Neural cell (in vitro differentiated cells): ENCODE data around the gene MRPS6.

ENCODE experiments used
- EP300 ChIP-seq: fragments of 450-650 bp; conservative IDR thresholded peaks from 2 replicates; pipeline ENCODE4 v1.6.1; 2014; ENCODE audit warnings: antibody characterized with exemption, mild to moderate bottlenecking, moderate library complexity; ENCODE audit not compliant: poor library complexity, severe bottlenecking
- EZH2 ChIP-seq: fragments of 200-600, 300-800 bp; shearing (Covaris generic), sonication (generic); IDR thresholded peaks from 2 replicates; pipeline ENCODE4 v1.6.1; 2014; ENCODE audit warnings: antibody characterized with exemption, low read length, borderline replicate concordance, mild to moderate bottlenecking; ENCODE audit not compliant: insufficient read depth, poor library complexity, severe bottlenecking
- MXI1 ChIP-seq: fragments of 450-650 bp; conservative IDR thresholded peaks from 2 replicates; pipeline ENCODE4 v1.6.1; 2014; ENCODE audit warnings: antibody characterized with exemption, mild to moderate bottlenecking; ENCODE audit not compliant: poor library complexity, severe bottlenecking
- POLR2AphosphoS5 ChIP-seq: IDR thresholded peaks from 2 replicates; pipeline ENCODE4 v1.6.1; 2012
- RAD21 ChIP-seq: fragments of 450-650 bp; conservative IDR thresholded peaks from 2 replicates; pipeline ENCODE4 v1.6.1; 2014; ENCODE audit warnings: antibody characterized with exemption, mild to moderate bottlenecking, moderate library complexity
- SMC3 ChIP-seq: fragments of 450-650 bp; conservative IDR thresholded peaks from 2 replicates; pipeline ENCODE4 v1.6.1; 2014; ENCODE audit warnings: antibody characterized with exemption, mild to moderate bottlenecking, moderate library complexity; ENCODE audit not compliant: poor library complexity
- TAF1 ChIP-seq: IDR thresholded peaks from 2 replicates; pipeline ENCODE4 v1.6.1; 2012; ENCODE audit warnings: low read depth
- TF ChIP-seq, protein P1 (sequence below): fragments of 450-650 bp; IDR thresholded peaks from 2 replicates; pipeline ENCODE4 v1.5.1; 2014; ENCODE audit warnings: antibody characterized with exemption, mild to moderate bottlenecking, moderate library complexity; ENCODE audit not compliant: poor library complexity, severe bottlenecking
- TF ChIP-seq, protein P2 (sequence below): IDR thresholded peaks from 2 replicates; pipeline ENCODE4 v1.6.1; 2012; ENCODE audit warnings: borderline replicate concordance

DNA sequence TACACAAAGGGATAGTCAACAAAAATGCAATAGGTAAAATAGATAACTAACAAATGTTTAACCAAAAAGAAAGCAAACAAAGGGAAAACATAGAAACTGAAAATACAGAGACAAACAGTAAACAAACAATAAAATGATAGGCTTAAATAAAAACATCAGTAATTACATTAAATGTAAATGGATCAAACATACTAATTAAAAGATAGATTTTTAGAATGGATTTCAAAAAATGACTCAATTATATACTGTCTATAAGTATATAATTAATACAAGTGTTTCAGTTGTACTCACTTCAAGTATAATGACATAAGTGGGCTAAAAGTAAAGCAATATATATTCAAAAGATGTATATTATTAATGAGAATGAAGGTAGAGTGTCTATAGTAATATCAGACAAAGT lies 101.1 kb downstream of the MRPS6 start:
- TF ChIP-seq SMC3, result no peak
- no peak for TF ChIP-seq POLR2AphosphoS5
- no peak for TF ChIP-seq EZH2
- no peak for TF ChIP-seq TAF1
- TF ChIP-seq, protein P1, sequence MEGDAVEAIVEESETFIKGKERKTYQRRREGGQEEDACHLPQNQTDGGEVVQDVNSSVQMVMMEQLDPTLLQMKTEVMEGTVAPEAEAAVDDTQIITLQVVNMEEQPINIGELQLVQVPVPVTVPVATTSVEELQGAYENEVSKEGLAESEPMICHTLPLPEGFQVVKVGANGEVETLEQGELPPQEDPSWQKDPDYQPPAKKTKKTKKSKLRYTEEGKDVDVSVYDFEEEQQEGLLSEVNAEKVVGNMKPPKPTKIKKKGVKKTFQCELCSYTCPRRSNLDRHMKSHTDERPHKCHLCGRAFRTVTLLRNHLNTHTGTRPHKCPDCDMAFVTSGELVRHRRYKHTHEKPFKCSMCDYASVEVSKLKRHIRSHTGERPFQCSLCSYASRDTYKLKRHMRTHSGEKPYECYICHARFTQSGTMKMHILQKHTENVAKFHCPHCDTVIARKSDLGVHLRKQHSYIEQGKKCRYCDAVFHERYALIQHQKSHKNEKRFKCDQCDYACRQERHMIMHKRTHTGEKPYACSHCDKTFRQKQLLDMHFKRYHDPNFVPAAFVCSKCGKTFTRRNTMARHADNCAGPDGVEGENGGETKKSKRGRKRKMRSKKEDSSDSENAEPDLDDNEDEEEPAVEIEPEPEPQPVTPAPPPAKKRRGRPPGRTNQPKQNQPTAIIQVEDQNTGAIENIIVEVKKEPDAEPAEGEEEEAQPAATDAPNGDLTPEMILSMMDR, result no peak
- TF ChIP-seq, protein P2, sequence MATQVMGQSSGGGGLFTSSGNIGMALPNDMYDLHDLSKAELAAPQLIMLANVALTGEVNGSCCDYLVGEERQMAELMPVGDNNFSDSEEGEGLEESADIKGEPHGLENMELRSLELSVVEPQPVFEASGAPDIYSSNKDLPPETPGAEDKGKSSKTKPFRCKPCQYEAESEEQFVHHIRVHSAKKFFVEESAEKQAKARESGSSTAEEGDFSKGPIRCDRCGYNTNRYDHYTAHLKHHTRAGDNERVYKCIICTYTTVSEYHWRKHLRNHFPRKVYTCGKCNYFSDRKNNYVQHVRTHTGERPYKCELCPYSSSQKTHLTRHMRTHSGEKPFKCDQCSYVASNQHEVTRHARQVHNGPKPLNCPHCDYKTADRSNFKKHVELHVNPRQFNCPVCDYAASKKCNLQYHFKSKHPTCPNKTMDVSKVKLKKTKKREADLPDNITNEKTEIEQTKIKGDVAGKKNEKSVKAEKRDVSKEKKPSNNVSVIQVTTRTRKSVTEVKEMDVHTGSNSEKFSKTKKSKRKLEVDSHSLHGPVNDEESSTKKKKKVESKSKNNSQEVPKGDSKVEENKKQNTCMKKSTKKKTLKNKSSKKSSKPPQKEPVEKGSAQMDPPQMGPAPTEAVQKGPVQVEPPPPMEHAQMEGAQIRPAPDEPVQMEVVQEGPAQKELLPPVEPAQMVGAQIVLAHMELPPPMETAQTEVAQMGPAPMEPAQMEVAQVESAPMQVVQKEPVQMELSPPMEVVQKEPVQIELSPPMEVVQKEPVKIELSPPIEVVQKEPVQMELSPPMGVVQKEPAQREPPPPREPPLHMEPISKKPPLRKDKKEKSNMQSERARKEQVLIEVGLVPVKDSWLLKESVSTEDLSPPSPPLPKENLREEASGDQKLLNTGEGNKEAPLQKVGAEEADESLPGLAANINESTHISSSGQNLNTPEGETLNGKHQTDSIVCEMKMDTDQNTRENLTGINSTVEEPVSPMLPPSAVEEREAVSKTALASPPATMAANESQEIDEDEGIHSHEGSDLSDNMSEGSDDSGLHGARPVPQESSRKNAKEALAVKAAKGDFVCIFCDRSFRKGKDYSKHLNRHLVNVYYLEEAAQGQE, result no peak
- TF ChIP-seq RAD21, result no peak
- no peak for TF ChIP-seq EP300
- no peak for TF ChIP-seq MXI1
